IPS DF 4.7 (cell line): ENCODE results near the gene PDGFB.

Experiments used
- DNase-seq: peaks from one replicate; pipeline ENCODE4 v3.0.0-alpha.2; 2013; ENCODE audit warnings: low spot score; ENCODE audit errors: extremely low read depth

The PDGFB gene

DNA sequence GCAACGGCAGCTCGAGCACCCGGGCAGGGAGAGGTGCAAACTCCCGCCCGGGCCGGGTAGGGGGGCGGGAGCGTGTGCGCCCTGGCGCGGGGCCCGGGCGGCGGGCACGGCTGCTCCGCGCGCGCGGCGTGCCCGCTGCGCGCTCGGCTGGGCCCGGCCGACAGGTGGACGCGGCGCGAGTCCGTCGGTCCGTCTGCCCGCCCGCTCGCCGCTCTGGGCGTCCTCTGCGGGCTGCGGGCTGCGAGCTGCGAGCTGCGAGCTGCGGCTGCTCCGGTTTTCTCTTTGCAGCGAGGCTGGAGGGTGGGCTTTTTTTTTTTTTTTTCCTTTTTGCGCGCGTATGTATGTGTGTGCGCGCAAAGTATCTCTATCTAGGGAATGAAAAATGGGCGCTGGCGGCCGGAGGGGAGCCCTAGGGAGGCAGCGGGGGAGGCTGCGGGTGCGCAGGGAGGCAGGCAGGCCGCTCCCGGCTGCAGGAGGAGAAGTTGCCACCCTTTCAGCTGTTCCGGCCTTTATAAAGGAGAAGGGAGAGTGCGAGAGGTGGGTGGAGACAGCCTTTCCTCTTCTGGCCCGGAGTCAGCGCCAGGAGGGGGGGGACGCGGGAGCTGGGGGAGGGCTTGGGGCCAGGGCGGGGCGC is at the start of gene PDGFB:
Gene PDGFB (minus strand): TSS at position 487 of the 634 bp plus-strand sequence. CDS start 1,019 bp downstream, outside the sequence.
- DNase-seq = no peak

GRCh38 chr22:39293766-39294368 is 49.1 kb upstream of the PDGFB start:
- DNase-seq = no peak

DNA sequence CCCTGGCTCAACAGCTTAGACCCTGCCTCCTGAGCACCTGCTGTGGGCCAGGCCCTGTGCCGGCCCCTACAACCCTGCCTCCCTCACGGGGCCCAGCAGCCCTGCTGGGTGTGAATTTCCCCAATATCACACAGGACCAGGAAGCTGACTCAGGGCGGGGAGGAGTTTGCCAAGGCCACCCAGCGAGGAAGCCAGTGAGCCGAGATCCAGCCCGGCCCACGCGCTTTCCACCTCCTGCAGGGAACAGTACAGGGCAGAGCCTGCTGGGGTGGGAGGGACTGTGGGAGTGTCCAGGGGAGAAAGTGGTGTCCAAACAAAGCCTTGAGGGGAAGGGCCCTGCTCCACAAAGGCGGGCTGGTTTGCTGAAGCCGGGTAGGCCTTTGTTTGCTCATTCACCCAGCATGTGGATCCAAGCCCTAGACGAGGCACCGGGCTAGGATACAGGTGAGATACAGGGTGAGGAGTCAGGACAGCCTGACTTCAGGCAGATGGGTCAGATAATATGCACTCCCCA is 47.8 kb upstream of the PDGFB start:
- DNase-seq = no peak

- DNase-seq = no peak
Measured at GRCh38 chr22:39292031-39292462, 47.3 kb upstream of the PDGFB start.

DNA sequence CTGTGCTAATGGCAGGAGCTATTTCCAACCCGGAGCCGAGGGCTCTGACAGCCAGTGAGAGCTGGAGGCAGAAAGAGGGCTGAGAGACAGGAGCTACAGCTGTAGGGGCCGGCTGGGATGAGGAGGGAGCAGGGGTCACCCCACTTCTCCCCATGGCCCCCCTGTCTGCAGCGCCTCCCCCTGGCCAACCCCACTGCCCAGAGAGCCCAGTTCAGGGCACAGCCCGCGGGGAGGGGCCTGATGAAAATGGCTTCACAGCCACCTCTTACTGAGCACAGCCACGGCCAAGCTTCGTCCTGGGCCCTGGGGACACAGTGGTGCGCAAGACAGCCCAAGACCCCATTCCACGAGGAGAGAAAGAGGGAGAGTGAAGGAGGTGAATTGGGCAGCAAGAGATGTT is 46.7 kb upstream of the PDGFB start:
- no peak for DNase-seq

- DNase-seq = no peak
Measured at GRCh38 chr22:39290724-39291161, 46.0 kb upstream of the PDGFB start.

GRCh38 chr22:39289975-39290720 is 45.4 kb upstream of the PDGFB start:
- no peak for DNase-seq

DNA sequence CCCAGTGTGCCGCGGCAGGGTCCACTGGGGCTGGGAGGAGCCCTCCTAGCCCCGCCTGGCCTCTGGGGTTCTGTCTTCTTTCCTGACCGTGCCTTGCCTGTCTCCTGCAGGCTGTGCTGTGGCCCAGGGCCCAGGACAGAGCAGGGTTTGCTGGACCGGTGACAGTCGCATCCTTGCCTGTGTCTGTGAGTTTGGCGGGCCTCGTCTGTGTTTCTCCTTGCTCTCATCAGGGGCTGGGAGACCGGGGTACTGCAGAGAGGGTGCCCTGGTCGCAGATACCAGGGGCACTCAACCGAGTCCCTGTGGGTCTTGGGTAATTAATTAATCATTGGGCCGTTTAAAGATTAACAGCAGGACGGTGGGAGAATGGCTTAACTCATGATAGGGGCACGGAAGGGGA is 44.8 kb upstream of the PDGFB start:
- no peak for DNase-seq

- DNase-seq = no peak
Measured at GRCh38 chr22:39288135-39288898, 43.5 kb upstream of the PDGFB start.

- DNase-seq = no peak
Measured at GRCh38 chr22:39287076-39287725, 42.4 kb upstream of the PDGFB start.

DNA sequence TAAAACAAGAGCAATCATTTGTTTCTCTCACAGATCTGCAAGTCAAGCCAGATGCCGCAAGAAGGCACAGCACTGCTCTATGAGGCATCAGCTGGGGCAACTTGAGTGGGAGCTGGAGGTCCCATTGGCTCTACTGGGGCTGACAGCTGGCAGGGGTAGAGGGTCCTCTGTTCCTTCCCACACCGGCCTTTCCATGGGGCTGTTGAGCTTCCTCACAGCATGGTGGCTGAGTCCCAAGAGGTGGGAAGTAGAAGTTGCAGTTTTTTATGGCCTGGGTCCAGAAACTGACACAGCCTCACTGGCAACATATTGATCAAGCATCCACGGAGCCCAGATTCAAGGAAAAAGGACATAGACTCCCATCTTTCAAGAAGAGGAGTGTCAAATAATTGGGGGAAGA is 40.2 kb upstream of the PDGFB start:
- DNase-seq = no peak

- DNase-seq = no peak
Measured at GRCh38 chr22:39284142-39284980, 39.6 kb upstream of the PDGFB start.

DNA sequence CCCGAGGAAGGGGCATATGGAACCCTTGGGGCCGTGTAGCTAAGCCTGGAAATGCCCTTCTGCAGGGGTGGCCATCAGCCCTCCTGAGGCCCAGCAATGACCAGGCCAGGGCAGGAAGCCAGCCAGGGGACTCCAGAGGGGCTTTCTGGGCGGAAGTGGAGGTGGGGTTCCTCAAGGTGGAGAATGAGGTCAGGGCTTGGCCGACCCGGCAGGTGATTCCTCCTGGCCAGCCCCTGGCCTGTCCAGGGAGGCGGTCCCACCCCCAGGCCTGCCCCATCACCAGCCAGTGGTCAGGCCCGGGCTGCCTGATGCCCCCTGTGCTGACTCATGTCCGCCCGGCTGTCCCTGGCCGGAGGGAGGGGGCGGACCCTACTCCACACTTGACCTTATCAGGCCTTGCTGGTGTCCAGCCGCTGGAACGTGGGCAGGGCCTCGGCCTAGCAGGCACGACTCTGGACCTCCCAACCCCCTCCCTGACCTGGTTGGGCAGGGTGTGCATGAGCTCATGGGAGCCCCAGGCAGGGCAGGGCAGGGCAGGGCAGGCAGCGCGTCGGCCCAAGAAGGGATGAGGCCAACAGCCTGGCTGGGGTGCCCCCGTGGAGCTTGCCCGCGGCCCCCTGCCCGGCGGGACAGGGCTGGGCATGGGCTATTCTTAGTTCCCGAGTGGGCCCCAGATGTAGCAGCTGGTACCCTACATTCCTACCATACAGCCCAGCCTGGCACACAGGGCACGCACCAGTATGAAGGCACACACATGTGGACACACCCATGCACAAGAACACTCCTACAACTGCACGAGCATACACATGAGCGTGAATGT is 38.8 kb upstream of the PDGFB start:
- DNase-seq = no peak

- no peak for DNase-seq
Measured at GRCh38 chr22:39282645-39283321, 38.0 kb upstream of the PDGFB start.

DNA sequence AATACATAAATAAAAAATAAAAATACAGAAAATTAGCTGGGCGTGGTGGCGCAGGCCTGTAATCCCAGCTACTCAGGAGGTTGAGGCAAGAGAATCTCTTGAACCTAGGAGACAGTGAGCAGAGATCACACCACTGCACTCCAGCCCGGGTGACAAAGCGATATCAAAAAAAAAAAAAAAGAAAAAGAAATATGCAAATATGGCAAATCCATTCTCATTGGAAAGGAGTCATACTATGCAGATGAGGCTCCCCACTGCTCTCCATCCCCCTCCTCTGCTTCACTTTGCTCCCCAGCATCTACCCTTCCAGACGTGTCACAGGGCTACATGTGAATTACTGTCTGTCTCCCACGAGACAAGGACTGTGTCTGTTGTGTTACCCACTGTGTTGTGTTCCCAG is 36.3 kb upstream of the PDGFB start:
- DNase-seq = no peak

DNA sequence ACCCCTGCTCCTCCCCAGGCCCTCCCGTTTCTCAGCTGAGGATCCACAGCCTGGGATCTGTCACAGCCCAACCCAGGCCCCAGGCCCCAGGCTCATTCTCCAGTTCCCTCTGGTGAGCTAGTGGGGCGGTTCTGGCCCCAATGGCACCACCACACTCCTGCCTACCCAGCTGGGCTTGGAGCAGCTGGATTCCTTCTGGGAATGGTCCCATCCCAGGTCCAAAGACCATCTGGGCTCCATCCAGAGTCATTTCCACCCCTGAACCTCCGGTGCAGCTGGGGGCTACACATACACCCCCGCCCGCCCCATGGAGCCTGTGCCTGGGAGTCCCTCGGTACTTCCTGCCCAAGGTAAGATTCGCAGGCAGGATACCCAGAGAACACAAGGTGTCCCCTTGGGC is 35.5 kb upstream of the PDGFB start:
- DNase-seq = no peak

- DNase-seq = no peak
Measured at GRCh38 chr22:39279170-39279850, 34.5 kb upstream of the PDGFB start.

DNA sequence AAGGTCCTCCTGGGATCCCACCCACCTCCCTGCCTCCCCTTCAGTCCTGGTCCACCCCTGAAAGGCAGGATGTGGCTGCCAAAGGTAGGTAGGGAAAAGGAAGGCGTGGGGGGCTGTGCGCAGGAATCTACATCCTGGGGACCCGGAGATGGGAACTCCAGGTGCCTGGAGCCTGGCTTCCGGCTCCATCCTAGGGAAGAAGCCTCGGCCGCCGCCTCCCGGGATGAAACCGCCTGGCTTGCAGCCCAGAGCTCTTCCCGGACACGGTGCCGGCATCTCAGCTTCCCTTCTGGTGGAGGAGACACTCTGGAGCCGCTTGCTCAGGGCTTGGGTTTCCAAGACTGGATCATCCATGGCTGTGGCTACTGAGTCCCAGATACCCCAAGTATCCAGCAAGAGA is 33.3 kb upstream of the PDGFB start:
- DNase-seq = no peak
